Choroid plexus epithelial cell (primary cell): Measurements from ENCODE around the gene GRIA2.

Experiments used
- DNase-seq: peaks from one replicate; pipeline ENCODE4 v3.0.0-alpha.2; 2010; ENCODE audit warnings: low read depth
- H3K4me3 ChIP-seq: 2 replicates; pipeline ENCODE4 v1.5.1; 2011; ENCODE audit warnings: low read depth, mild to moderate bottlenecking, control low read depth, low read length, moderate library complexity
- CTCF ChIP-seq: conservative IDR thresholded peaks from 2 replicates; pipeline ENCODE4 v1.5.1; 2011; ENCODE audit warnings: low read depth, mild to moderate bottlenecking, control low read depth, inconsistent platforms, low read length, moderate library complexity

Gene GRIA2

DNA sequence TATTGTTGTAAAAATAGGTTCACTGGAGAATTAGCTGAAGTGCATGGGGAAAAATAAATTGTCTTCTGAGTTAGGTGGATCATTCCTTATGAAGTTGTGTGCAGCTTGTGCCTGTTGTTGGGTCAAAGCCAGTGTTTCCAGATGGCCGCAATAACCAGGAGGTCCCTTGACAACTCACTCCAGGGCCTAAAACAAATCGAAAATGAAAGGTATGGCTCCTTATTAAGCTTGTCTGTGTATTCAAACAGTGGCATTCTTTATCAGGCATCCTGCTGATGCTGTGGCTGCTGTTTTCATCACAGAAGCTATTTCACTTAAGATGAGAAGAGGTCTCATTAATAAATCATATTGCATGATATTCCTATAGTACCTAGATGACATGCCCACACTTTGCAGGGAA, 80.2 kb downstream of the GRIA2 start:
- no peak for DNase-seq
- no peak overlapping the region for H3K4me3 ChIP-seq
- no peak for TF ChIP-seq CTCF

GRCh38 chr4:157303471-157303960, 83.0 kb downstream of the GRIA2 start:
- TF ChIP-seq CTCF = no peak
- H3K4me3 ChIP-seq = no peak overlapping the region
- no peak for DNase-seq

DNA sequence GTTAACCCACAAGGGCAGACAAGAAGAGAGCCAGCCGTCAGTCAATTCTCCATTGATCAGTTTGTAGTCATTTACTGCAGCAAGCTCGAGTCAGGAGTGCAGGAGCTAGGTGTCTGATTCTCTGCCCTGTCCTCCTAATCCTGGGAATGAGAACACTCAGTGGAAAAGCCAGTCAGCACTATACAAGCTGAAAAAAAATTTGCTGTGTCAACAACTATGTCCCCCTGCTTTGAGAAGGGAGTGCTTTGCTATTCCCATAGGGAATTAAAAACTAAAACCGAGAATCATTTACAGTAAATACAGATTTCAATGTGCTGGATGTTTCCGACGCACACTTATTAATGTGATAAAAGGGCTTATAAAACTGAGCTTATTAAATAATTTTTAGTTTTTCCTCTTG, 84.2 kb downstream of the GRIA2 start:
- no peak overlapping the region for H3K4me3 ChIP-seq
- no peak for DNase-seq
- no peak for TF ChIP-seq CTCF

- H3K4me3 ChIP-seq = no peak overlapping the region
- no peak for DNase-seq
- TF ChIP-seq CTCF = no peak
Observed at GRCh38 chr4:157312702-157313101, 92.2 kb downstream of the GRIA2 start.

DNA sequence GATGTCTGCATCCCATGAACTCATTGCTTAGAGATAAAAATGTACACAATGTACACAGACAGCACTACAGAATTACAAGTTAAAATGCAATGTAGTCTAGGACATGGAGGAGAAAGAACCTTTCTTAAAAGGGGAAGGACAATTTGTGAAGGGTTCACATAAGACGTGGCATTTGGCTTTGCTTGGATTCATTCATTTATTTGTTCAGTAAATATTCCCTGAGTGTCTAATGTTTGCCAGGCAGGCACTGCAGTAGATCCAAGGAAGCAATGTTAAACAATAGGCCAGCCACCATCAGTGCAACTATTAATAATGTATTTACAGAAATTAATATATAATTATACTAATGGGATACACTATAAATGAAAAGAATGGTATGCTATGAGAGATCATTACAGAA, 94.4 kb downstream of the GRIA2 start:
- no peak for TF ChIP-seq CTCF
- DNase-seq = no peak
- H3K4me3 ChIP-seq = no peak overlapping the region

- TF ChIP-seq CTCF = no peak
- DNase-seq = peak; percentile 1
- H3K4me3 ChIP-seq = no peak overlapping the region
Observed at GRCh38 chr4:157315968-157316367, 95.4 kb downstream of the GRIA2 start.

GRCh38 chr4:157320092-157320491, 99.6 kb downstream of the GRIA2 start:
- H3K4me3 ChIP-seq = no peak overlapping the region
- no peak for DNase-seq
- TF ChIP-seq CTCF = no peak
